GM04503 (cell line): ENCODE measurements around the gene TCHH.
"Not testable (repeated sequence)": the region's sequence is repeated elsewhere in the genome, so short reads cannot be mapped to it uniquely, and the experiment has no call there.

Experiments used
- DNase-seq: peaks from one replicate; pipeline ENCODE4 v3.0.0-alpha.2; 2012; ENCODE audit warnings: low read depth

TCHH gene, protein sequence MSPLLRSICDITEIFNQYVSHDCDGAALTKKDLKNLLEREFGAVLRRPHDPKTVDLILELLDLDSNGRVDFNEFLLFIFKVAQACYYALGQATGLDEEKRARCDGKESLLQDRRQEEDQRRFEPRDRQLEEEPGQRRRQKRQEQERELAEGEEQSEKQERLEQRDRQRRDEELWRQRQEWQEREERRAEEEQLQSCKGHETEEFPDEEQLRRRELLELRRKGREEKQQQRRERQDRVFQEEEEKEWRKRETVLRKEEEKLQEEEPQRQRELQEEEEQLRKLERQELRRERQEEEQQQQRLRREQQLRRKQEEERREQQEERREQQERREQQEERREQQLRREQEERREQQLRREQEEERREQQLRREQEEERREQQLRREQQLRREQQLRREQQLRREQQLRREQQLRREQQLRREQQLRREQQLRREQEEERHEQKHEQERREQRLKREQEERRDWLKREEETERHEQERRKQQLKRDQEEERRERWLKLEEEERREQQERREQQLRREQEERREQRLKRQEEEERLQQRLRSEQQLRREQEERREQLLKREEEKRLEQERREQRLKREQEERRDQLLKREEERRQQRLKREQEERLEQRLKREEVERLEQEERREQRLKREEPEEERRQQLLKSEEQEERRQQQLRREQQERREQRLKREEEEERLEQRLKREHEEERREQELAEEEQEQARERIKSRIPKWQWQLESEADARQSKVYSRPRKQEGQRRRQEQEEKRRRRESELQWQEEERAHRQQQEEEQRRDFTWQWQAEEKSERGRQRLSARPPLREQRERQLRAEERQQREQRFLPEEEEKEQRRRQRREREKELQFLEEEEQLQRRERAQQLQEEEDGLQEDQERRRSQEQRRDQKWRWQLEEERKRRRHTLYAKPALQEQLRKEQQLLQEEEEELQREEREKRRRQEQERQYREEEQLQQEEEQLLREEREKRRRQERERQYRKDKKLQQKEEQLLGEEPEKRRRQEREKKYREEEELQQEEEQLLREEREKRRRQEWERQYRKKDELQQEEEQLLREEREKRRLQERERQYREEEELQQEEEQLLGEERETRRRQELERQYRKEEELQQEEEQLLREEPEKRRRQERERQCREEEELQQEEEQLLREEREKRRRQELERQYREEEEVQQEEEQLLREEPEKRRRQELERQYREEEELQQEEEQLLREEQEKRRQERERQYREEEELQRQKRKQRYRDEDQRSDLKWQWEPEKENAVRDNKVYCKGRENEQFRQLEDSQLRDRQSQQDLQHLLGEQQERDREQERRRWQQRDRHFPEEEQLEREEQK (N-terminal part only)

DNA sequence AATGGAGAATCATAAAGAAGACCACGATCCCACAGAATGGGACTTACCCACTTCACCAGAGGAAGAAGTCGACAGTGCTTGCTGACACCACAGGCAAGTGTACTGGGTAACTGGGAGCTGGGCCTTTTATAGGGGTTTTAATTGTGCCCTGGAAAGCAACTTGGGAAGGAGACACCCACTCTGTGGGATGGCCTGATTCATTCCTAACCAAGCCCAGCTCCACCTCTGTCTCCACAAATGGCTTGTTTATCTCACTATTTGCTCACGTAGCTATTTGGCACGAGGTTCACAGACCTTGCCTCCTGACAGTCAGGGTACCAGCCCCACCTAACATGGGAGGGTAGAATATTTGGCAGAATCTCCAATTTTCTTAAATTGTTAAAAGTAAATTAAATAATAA lies at the start of gene TCHH:
TCHH (minus strand) TSS at position 101 of the 400 bp plus-strand sequence. CDS start 1,364 bp downstream, outside the sequence.
- no peak for DNase-seq

DNA sequence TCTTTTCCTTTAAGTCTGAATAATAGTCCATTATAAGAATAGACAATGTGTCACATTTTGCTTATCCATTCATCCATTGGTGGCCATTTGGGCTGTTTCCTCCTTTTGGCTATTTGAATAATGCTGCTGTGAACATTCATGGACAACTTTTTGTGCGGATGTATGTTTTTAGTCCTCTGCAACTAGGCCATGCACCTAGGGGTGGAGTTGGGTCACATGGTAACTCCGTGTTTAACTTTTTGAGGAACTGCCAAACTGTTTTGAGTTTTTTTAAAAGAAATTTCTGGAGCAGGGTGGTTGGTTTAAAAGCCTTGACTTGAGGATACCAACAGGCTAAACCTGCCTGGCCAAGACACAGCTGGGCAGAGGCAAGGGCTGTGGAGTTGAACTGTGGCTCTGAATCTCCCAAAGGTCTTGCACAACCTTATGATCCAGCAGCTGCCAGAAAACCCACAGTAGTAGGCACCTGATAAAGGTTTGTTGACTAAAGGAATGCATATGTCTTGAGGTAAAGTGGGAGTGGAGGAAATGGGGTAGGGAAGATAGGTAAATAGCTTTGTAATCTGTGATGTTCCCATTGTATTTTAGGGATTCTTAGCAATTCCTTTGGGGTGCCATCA lies 49.4 kb upstream of the TCHH start:
- no peak for DNase-seq

DNA sequence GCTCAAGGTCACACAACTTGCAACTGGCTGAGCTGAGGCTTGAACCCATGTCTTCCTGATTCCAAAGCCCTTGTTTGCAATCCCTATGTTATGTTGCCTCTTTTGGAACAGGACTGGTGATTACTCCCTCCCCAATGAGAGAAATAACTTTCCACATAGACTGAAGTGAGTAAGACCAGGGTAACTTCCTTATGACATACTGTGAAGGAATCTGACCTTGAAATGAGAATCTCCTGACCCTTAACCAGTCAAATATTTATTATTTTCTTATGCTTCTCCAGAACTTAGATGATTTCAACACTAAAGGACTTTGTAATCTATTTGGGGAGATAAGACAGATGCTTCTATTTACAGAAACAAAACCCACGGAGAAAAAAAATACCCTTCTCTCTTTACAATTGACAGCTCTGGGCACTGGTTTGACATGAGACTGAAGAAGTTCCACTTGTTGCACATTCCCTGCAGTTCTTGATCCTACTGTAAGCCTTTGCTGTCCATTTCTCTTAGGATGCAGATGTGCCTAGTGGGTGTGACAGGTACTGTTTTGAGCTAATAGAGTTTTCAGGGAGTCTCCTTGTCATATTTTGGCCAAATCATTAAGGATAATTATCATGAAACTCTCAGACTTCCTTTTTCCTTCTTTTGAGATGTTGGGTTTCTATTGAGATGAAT lies 47.7 kb upstream of the TCHH start:
- DNase-seq: peak; percentile 95

DNA sequence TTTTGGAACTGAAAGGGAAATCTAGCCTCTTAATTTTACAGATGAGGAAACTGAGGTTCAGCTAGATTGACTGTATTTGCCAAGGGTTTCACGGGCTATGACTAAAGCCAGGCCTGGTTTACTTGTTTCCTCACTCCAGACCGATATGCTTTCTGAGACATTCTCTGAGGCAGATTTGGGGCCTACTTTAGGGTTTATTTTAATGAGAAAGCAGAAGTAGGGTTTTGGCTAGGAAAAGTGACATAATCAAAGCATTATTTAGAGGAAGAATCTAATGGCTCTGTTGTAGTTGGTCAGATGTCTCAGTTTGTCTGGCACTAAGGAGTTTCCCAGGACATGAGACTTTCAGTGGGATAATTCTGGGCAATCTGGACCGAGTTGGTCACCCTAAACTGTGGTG lies 45.3 kb upstream of the TCHH start:
- no peak for DNase-seq

DNA sequence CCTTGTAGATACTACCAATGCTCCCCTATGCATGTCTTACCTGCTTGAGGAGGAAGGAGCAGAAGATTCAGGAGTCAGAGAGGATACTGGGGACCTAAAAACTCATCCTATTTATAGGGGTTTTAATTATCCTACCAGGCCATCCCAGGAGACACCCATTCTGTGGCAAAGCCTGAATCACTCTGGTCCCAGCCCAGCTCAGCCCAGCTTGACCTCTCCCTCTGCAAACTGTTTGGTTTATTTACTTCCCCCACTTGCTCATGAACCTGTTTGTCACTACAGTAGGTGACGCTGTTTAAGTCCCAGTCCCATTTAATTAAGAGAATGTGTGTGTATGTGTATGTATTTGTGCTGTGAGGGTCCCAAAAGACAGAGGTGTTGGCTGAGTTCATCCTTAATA lies 43.9 kb upstream of the TCHH start, which contains the start of gene RPTN:
RPTN (minus strand) TSS at position 85 of the 400 bp plus-strand sequence. CDS start 1,339 bp downstream, outside the sequence.
- no peak for DNase-seq

DNA sequence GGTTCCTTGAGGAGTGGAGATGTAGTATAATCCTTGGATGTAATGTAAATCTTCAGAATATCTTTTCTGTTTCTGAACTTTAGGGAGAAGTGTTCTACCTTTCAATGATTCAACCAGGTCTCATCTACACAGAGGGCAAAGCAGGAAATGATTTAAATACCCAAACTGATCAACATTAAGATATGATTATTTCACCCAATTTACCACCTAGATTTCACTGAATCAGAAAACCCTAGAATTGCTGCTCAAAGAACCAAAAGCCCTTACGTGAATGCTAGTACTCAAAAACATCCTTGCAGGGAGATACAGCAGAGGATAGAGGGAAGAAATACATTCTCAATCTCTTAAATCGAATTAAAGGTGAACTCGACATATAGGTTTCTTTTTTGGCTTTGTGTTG lies 38.8 kb upstream of the TCHH start:
- no peak for DNase-seq

DNA sequence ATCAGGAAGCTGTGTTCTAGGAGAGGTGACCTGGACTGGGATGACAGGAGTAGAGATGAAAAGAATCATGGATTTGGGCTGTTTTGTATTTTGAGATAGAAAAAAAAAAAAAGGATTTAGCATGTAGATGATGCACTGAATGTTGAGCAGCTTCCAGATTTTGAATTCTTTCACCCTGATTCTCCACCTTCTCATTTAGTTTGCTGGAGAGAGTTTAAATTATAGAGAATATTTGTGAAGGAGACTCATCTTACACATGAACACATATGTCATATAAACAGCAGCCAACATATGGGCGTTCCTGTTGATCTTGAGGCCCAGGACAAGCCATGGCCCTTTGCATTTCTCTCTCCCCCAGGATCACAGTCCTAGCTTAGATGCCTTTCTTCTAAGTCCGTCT lies 36.4 kb upstream of the TCHH start:
- DNase-seq: no peak

DNA sequence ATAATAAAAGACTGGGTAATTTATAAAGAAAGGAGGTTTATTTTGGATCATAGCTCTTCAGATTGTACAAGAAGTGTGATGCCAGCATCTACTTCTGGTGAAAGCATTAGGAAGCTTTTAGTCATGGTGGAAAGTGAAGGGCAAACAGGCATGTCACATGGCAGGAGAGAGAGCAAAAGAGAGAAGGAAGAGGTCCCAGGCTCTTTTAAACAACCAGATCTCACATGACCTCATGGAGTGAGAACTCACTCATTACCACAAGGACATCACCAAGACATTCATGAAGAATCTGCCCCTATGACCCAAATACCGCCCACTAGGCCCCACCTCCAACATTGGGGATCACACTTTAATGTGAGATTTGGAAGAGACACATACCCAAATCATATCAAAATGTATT lies 33.7 kb upstream of the TCHH start:
- no peak for DNase-seq

DNA sequence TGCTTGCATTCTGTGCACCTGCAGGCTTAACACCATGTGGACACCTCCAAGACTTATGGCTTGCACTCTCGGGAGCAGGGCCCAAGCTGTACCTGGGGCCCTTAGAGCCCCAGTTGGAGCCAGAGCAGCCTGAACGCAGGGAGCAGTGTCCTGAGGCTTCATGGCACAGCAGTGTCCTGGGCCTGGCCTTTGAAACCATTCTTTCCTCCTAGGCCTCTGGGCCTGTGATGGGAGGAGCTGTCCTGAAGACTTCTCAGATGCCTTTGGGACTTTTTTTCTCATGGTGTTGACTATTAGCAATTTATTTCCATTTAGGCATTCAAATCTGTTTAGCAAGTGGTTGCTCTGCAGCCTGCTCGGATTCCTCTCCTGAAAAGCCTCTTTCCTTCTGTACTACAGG lies 32.8 kb upstream of the TCHH start:
- DNase-seq: no peak

DNA sequence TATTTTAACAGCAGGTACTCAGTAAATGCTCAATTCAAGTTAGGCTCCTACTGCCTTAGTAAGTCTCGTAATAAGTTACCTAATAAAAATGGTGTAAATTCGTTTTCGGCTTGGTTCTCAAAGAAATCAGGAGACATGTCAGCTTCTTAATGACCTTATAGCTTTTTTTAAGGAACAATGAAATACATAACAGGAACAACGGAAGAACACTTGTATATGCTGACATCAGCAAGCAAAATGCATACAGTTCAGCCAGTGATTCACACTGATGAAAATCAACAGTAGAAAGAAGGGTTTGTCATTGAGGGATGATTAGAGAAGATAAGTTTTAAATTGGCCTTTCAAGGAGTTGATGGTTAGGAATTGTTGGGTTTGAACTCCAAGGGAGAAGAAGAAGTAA lies 30.5 kb upstream of the TCHH start:
- DNase-seq: no peak

DNA sequence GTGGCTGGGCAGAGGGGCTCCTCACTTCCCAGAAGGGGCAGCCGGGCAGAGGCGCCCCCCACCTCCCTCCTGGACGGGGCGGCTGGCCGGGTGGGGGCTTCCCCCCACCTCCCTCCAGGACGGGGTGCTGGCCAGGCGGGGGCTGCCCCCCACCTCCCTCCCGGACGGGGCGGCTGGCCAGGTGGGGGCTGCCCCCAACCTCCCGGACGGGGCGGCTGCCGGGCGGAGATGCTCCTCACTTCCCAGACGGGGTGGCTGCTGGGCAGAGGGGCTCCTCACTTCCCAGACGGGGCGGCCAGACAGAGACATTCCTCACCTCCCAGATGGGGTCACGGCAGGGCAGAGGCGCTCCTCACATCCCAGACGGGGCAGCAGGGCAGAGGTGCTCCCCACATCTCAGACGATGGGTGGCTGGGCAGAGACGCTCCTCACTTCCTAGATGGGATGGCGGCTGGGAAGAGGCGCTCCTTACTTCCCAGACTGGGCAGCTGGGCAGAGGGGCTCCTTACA lies 29.5 kb upstream of the TCHH start:
- not testable (repeated sequence) for DNase-seq

DNA sequence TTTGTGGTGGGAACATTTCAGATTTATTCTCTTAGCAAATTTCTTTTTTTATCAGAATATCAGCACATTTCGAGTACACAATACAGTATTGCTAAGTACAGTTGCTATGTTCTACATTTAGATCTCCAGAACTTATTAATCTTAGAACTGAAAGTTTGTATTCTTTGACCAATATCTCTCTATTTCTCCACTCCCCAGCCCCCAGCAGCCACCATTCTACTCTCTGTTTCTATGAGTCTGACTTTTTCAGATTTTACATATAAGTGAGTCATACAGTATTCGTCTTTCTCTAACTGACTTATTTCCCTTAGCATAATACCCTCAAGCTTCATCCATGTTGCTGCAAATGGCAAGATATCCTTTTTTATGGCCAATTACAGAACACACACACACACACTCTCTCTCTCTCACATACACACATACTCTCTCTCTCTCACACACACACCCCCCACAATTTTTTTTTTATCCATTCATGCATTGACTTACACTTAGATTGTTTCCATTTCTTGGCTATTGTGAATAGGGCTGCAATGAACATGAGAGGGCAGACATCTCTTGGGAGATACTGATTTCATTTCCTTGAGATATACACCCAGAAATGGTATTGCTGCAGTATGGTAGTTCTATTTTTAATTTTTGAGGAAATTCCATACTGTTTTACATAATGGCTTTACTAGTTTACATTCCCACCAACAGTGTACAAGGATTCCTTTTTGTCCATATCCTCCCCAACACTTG lies 28.1 kb upstream of the TCHH start:
- DNase-seq: no peak

DNA sequence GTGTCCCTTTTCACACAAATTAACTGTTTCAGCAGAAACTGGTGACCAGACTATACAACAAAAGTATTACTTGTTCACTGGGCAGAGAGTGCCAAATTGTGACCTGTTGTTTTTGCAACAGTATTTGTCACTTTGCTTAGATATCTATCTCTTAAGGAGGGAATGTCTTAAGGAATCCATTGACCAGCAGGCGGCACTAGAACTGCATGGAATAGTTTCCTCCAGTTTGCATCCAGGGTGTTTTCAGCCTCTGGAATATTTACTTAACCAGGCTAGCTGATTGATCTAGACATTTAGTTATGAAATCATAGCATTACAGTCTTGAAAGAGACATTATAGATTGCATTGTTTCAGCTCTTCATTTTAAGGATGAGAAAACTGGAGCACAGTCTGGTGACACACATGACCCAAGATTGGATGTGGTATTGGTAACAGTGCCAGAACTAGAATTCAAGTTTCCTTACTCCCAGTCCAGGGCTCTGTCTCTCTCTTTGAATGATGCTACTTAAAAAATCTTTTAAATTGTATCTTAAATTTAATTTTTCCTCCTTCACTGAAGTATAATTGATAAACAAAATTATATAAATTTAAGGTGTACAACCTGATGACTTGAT lies 26.8 kb upstream of the TCHH start:
- DNase-seq: no peak

DNA sequence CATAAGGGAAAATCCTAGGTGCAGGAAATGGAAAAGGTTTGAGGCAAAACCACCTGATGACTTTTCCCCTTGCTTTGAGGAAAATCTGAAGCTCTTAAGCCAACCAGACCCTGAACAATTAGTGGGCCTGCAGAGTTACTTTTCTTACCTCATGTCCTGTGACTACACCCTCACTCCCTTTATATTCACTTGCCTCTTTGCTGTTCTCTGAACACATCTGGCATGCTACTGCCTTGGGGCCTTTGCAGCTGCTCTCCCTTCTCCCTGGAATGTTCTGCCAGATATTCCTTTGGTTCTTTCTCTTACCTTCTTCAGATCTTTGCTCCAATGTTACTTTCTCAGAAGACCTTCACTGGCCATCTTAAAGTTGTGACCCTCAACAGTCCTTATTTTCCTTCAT lies 22.0 kb upstream of the TCHH start:
- DNase-seq: no peak

DNA sequence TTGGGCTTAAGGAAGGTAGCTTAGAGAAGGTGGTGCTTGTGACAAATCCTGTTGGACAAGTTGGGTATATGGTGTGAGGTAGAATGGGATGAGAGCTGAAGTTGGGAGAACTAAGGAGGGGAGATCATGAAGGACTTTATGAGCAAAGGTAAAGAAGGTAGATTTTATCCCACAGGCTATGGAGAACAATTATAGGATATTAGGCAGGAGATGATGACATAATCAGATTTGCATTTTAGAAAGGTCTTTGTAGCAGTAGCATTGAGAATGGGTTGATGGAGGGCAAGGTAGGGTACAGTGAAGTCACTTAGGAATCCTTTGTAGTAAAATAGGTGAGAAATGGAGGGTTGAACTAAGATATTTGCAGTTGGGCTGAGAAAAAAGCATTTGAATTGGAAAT lies 14.9 kb upstream of the TCHH start:
- no peak for DNase-seq

DNA sequence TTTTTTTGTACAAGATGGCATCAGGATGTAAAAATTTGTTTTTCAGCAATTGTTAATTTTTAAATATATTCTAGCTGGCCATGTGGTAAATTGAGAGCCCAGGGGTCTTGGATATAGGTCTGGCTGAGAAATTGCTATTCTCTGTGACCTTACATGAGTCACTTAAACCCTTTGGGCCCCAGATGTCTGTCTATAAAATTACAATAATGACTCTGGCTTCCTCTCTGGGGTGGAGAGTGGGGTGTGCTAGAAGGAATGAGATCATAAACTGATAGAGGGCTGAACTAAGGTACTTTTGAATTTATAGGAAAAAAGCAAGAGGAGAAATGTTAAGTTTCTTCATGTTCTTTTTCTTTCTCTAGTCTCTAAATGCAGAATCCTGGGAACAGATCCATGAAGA lies 12.4 kb upstream of the TCHH start:
- no peak for DNase-seq

DNA sequence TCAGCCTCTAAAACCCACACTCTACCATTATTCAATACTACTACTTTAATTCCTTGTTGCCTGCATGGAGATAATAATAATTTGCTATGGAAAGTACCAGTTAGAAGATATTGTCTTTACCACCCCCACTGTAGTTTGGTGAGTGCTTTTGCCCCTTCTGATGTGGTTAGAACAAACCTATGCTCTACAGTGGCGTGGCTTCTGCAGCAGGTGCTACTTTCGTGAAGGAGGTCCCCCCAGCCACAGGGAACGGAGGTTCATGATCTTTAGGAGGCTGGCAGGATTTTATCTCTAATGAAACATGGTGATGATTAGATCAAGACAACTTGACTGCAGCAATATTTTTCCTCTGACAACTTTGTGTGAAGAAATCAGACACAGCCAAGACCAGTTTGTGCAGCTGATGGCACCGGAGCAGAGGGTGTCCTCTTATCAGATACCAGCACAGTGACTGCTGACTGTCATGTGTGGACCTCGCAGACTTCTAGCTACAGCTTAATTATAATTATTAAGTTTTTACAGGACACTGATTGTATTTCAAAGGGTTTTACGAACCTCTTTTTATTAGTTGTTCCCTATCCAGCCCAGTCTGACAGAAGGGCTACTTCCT lies 10.7 kb upstream of the TCHH start:
- DNase-seq: no peak

DNA sequence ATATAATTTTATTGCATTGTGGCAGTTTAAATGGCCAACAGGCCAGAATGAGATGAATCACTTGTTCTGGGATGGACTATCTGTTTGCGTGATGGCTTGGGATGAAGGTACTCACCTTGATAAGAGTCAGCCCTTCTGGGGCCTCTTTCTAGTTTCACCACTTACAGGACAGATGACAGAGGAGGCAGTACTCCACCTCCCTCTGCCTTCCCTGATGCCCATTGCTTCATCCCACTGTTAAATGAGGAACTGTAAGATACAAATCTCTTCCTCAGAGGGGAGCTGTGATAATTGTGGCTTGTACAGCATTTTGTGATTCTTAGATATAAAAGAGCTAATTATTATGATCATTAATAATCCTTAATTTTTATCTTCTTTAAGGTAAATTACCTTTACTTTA lies 3.7 kb upstream of the TCHH start:
- no peak for DNase-seq

DNA sequence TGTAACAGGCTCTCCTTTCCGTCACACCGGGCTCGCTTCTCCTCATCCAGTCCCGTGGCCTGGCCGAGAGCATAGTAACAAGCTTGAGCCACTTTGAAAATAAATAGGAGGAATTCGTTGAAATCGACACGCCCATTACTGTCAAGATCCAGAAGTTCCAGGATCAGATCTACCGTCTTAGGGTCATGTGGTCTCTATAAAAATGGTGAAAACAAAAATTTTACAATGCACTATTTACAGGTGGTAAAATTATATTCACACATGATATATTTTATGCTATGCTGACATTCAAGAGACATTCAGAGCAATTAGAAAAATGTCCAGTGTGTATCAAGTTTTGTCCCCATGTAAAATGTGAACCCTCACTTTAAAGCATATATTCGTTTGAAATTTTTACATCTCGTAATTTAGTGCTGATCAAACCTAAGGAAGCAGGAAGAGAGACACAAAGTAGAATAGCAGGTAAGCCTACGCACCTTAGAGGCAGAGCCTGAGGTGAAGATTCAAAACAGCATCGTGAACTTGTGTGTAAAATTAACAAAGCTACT lies 2.3 kb downstream of the TCHH start:
- DNase-seq: no peak
